Heart right ventricle (tissue), 16 donors: ENCODE results near the gene RNF44. TPM values are rescaled to one million over a fixed set of nuclear protein-coding genes. Genes with fewer than 3 reads are reported as not detected.

Experiments used
- ATAC-seq, 8 donors: fragments of 200-7000 bp; cut with Tn5 transposase; one replicate each; pipeline ENCODE4 v1.9.1; 2020; ENCODE audit warnings: mild to moderate bottlenecking in 8 of 8, moderate library complexity in 8 of 8, moderate number of reproducible peaks in 1 of 8
- DNase-seq, 2 donors: peaks; one replicate each; pipeline ENCODE4 v3.0.0-alpha.2; 2020
- H3K27ac ChIP-seq, 10 donors: fragments of 200-600 bp; sonication (generic) in 2 of 10; one replicate each; pipeline versions ENCODE4 v1.5.0 to v1.8.0; 2020 to 2022; ENCODE audit warnings: mild to moderate bottlenecking in 3 of 10
- H3K27me3 ChIP-seq, 7 donors: fragments of 200-600 bp; one replicate each; pipeline ENCODE4 v1.8.0; 2021 to 2022; ENCODE audit warnings: mild to moderate bottlenecking in 2 of 7
- H3K36me3 ChIP-seq, 9 donors: fragments of 200-600 bp; sonication (generic) in 1 of 9; one replicate each; pipeline versions ENCODE4 v1.5.0 to v1.8.0; 2020 to 2022; ENCODE audit warnings: mild to moderate bottlenecking in 2 of 9
- H3K4me1 ChIP-seq, 9 donors: fragments of 200-600 bp; sonication (generic) in 1 of 9; one replicate each; pipeline versions ENCODE4 v1.5.0 to v1.8.0; 2020 to 2022; ENCODE audit warnings: mild to moderate bottlenecking in 4 of 9
- H3K4me3 ChIP-seq, 10 donors: fragments of 200-600 bp; sonication (generic) in 2 of 10; one replicate each; pipeline versions ENCODE4 v1.5.0 to v1.8.0; 2020 to 2022; ENCODE audit warnings: mild to moderate bottlenecking in 7 of 10, moderate library complexity in 2 of 10
- H3K9me3 ChIP-seq, 11 donors: fragments of 200-600 bp in 10 of 11; sonication (generic) in 2 of 11; one replicate each; pipeline versions ENCODE4 v1.5.0 to v1.8.0; 2013 to 2022; ENCODE audit warnings: mild to moderate bottlenecking in 2 of 11, control low read depth in 1 of 11, moderate library complexity in 1 of 11
- WGBS, 2 donors: extraction: QIAGEN DNeasy Blood & Tissue Kit; methylation state at CpG; one replicate each; pipeline ENCODE4 v1.1.7; 2013; ENCODE audit warnings: inconsistent platforms in 1 of 2; 5-methylcytosine and 5-hydroxymethylcytosine counted together
- intact Hi-C, 10 donors: fragments of 100-400 bp; cut with DNase I; formaldehyde crosslinking; loops; one replicate each; pipeline versions ENCODE4 v1.11.1 to v1.14.2; 2022
- polyA plus RNA-seq, 2 donors: library from polyadenylated mRNA; stranded (reverse); fragments of 200-250 nt; gene quantifications; one replicate each; pipeline ENCODE4 v1.2.3, GENCODE V29; 2013
- total RNA-seq, 10 donors: library from RNA; stranded (reverse); fragmentation: NEBNext Ultra II Directional in 3 of 10; extraction: Animal tissue kit (Norgen Biotek cat#: 25700) in 3 of 10; gene quantifications; one replicate each; pipeline versions ENCODE4 v1.2.1 to v1.2.4, GENCODE V29; 2021 to 2023
- TF ChIP-seq, protein P1 (sequence below), 9 donors: fragments of 200-600 bp; sonication (generic) in 2 of 9; IDR thresholded peaks; one replicate each; pipeline versions ENCODE4 v1.5.0 to v1.8.0; 2021 to 2022; ENCODE audit warnings: antibody characterized with exemption in 9 of 9, mild to moderate bottlenecking in 5 of 9, moderate library complexity in 1 of 9
- donor health status: Arrhythmogenic right ventricular cardiomyopathy.
- donor health status: ischemic (EF 13 %, LVEDD 7.1; RV severe dilation, severe dysfunction).
- donor health status: healthy with polysubstance abuse.
- donor health status: DM: no; HTN: yes; CAD: no.
- donor health status: DM: no; HTN: no; CAD: no.
- donor health status: ischemic (EF 25% LVEDD 6.9; RV normal size, moderate dysfunction).
- donor health status: ischemic (EF 25% LVEDD 5.7; RV mildly dilated, moderate dysfunction).
- donor health status: healthy.
- donor health status: DM: yes; HTN: yes; CAD: no.
- donor health status: Ischemic cardiomyopathy.
- donor health status: ischemic (EF 35%, LVEDD 5.7; RV mildly dilated, moderate dysfunction).
- donor health status: nonischemic (EF 11% LVEDD 7.7; RV severe dilation, severe dysfunction).
- donor health status: DM: yes; HTN: yes; CAD: no.
- donor health status: PGD.
- donor health status: ischemic (EF 29% LVEDD 5.4; RV normal size, mild dysfunction).
- donor health status: nonischemic (EF 23%, LVEDD 6.1; RV moderate dilation, normal function).

RNF44 gene
- total and polyA plus RNA-seq, 12 donors, result 7.9 to 31.1 (median 21.5) TPM

DNA sequence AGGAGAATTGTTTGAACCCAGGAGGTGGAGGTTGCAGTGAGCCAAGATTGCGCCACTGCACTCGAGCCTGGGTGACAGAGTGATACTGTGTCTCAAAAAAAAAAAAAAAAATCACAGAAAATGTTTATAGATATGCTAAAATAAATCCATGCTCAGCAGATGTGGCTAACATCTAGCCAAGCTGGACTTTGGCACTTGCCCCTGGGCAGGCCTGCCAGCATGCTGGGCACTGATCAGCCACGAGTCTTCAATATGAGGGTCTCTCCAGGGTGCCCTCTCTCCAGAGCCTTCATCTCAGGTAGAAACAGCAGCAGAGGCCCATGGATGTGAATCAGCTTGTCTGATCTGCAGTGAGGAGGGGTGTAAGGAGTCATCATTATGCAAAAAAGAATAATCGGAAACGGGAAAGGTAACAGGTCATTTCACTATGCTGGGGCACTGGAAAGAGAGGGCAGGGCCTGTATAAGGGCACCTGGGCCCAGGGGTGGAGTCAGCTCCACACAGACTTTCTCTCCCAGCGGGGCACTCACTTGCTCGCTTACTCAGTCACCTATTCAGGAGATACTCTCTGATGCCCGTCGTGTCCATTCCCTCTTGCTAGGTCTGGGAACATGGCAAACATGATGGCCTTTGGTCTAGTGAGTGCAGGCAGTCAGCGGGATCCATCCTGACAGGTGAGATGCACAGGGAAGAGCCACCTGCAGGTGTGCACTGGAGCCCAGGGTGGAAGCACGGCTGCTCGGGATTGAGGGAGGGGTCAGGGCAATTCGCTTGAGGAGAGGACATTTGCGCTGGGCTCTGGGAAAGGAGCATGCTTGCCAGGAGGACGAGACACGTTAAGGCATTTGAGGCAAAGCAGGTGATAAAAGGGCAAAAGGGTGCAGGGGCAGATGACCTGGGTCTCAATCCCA is 17.1 kb downstream of the RNF44 start:
- no peaks in the 10 kb centered on the region for H3K27me3 ChIP-seq
- peaks cover 0 to under 1% (median 0%) of the 10 kb centered on the region in 9 donors for H3K36me3 ChIP-seq
- intact Hi-C loops, result no loop called here
- TF ChIP-seq, protein P1, sequence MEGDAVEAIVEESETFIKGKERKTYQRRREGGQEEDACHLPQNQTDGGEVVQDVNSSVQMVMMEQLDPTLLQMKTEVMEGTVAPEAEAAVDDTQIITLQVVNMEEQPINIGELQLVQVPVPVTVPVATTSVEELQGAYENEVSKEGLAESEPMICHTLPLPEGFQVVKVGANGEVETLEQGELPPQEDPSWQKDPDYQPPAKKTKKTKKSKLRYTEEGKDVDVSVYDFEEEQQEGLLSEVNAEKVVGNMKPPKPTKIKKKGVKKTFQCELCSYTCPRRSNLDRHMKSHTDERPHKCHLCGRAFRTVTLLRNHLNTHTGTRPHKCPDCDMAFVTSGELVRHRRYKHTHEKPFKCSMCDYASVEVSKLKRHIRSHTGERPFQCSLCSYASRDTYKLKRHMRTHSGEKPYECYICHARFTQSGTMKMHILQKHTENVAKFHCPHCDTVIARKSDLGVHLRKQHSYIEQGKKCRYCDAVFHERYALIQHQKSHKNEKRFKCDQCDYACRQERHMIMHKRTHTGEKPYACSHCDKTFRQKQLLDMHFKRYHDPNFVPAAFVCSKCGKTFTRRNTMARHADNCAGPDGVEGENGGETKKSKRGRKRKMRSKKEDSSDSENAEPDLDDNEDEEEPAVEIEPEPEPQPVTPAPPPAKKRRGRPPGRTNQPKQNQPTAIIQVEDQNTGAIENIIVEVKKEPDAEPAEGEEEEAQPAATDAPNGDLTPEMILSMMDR (IDR thresholded peaks at IDR 0.05), result no peak
- no peaks in the 10 kb centered on the region for H3K9me3 ChIP-seq
- ATAC-seq (no peak), DNase-seq (no peak)
- H3K4me1 ChIP-seq, result no peaks in the 10 kb centered on the region
- 76 to 81% methylated on average over 16 of the region's 16 CpGs for WGBS, 2 donors
- H3K27ac ChIP-seq, result no peak overlapping the region
- H3K4me3 ChIP-seq, result no peak overlapping the region

DNA sequence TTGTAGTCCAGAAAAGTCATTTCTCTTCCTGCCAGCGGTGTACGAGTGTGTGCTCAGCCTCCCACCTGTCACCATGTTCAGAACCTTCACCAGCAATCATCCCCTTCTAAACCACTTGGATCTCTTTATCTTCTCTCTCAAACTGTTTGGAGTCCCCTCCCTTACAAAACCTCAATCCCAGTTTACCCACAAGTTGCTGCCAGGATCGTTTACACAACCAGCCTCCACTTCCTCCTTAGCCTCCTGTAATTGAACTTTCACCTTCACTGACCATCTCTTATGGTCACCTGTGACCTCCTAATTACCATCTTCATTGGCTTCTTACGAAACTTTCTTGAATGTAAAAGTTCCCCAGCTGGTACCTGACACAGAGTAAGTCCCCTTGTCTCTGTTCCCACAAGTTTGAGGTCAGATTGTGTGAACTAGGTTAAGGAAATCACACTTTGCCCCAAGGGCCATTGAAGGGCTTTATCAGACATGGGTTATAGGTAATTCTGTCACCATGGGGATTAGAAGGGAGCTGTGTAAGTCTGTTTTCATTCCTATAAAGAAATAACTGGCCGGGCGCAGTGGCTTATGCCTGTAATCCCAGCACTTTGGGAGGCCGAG is 20.0 kb downstream of the RNF44 start:
- Histone ChIP-seq H3K27ac (no peak overlapping the region), H3K27me3 (no peaks in the 10 kb centered on the region), H3K36me3 (no peaks in the 10 kb centered on the region), H3K4me3 (no peak overlapping the region), H3K4me1 (no peaks in the 10 kb centered on the region), H3K9me3 (no peaks in the 10 kb centered on the region)
- no peak for DNase-seq
- ATAC-seq, result no peak
- TF ChIP-seq, protein P1 (IDR thresholded peaks at IDR 0.05), result no peak
- 77 to 79% methylated on average over 7 of the region's 7 CpGs for WGBS, 2 donors
- intact Hi-C loops, result no loop called here

DNA sequence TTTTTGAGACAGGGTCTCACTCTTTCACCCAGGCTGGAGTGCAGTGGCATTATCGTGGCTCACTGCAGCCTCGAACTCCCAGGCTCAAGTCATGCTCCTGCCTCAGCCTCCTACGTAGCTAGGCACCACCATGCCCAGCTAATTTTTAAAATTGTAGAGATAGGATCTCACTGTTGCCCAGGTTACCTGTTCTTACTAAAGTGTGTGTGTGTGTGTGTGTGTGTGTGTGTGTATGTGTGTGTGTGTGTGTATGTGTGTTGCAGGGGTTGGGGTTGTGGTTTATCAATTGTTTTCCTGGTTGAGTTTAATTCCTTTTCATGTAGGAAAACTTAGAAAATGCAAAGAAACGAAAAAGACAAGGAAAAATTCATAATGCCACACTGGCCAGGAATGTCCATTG is 21.8 kb downstream of the RNF44 start:
- Histone ChIP-seq H3K27me3 (no peaks in the 10 kb centered on the region), H3K4me3 (no peak overlapping the region), H3K36me3 (peaks cover 0 to 3% (median 0%) of the 10 kb centered on the region in 9 donors), H3K27ac (no peak overlapping the region), H3K9me3 (no peaks in the 10 kb centered on the region), H3K4me1 (no peaks in the 10 kb centered on the region)
- TF ChIP-seq, protein P1 (IDR thresholded peaks at IDR 0.05), result no peak
- WGBS, 2 donors, result 90% methylated on average over 4 of the region's 4 CpGs
- DNase-seq (no peak), ATAC-seq (no peak)
- intact Hi-C loops, result no loop called here

DNA sequence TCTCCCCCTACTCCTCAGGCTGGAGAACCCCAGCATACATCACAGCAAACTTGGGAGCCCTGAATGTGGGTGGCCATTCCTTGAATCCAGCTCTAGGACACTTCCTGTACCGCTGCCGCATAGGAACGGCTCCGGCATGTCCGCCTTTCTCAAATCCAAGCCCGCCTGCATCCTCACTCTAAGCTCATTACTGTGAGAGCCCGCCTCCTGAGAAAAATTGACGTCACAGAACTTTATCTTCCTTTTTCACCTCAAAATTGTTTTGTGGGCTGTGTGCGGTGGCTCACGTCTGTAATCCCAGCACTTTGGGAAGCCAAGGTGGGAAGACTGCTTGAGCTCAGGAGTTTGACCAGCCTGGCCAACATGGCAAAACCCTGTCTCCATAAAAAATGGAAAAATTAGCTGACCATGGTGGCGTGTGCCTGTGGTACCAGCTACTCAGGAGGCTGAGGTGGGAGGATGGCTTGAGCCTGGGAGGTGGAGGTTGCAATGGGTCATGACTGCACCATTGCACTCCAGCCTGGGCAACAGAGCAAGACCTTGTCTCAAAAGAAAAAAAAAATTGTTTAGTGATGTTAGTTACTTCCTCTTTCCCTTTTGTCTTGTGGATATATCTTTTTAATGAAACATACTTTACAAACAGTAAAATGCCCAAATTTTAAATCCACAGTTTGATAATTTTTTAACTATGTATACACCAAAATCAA is 22.8 kb downstream of the RNF44 start:
- Histone ChIP-seq H3K4me3 (no peak overlapping the region), H3K27me3 (no peaks in the 10 kb centered on the region), H3K9me3 (no peaks in the 10 kb centered on the region), H3K4me1 (no peaks in the 10 kb centered on the region), H3K36me3 (peaks cover 0 to 13% (median 4%) of the 10 kb centered on the region in 9 donors), H3K27ac (no peak overlapping the region)
- 66 to 71% methylated on average over 11 of the region's 11 CpGs for WGBS, 2 donors
- TF ChIP-seq, protein P1 (IDR thresholded peaks at IDR 0.05), result no peak
- no peak for ATAC-seq
- no peak for DNase-seq
- intact Hi-C loops, result no loop called here
